Thyroid gland (tissue), 4 donors: ENCODE results near the gene CLEC14A. TPM values are rescaled to one million over a fixed set of nuclear protein-coding genes. Genes with fewer than 3 reads are reported as not detected.
A peak's percentile ranks its signal among the peaks of the same experiment; 100 is the strongest.

Source experiments
- DNase-seq, 2 donors: peaks; one replicate each; pipeline ENCODE4 v3.0.0-alpha.2; 2019
- H3K27ac ChIP-seq, 3 donors: fragments of 200-600 bp; sonication (generic); 1 replicate in 2 of 3; 2 replicates in 1 of 3; pipeline ENCODE4 v1.5.1; 2016 to 2019; ENCODE audit warnings: mild to moderate bottlenecking in 1 of 3, moderate library complexity in 1 of 3
- H3K27me3 ChIP-seq: fragments of 200-600 bp; sonication (generic); one replicate; pipeline ENCODE4 v1.5.1; 2019
- H3K36me3 ChIP-seq, 2 donors: fragments of 200-600 bp; sonication (generic); one replicate each; pipeline ENCODE4 v1.5.1; 2016 to 2019
- H3K4me1 ChIP-seq, 2 donors: fragments of 200-600 bp; sonication (generic); one replicate each; pipeline ENCODE4 v1.5.1; 2017 to 2019
- H3K4me3 ChIP-seq, 3 donors: fragments of 200-600 bp; sonication (generic); replicated peaks in 1 of 3; 1 replicate in 2 of 3; 2 replicates in 1 of 3; pipeline ENCODE4 v1.5.1; 2016; ENCODE audit warnings: mild to moderate bottlenecking in 1 of 3
- H3K9me3 ChIP-seq: fragments of 200-600 bp; sonication (generic); one replicate; pipeline ENCODE4 v1.5.1; 2017
- CTCF ChIP-seq, 6 experiments: fragments of 200-600 bp in 3 of 6; fragments of 450-650 bp in 3 of 6; sonication (generic) in 3 of 6; IDR thresholded peaks; one replicate each; pipeline ENCODE4 v1.5.1; 2016 to 2019; ENCODE audit warnings: antibody characterized with exemption in 6 of 6, mild to moderate bottlenecking in 2 of 6, inconsistent platforms in 1 of 6, moderate library complexity in 1 of 6
- POLR2A ChIP-seq, 2 donors: fragments of 450-650 bp; IDR thresholded peaks; one replicate each; pipeline ENCODE4 v1.6.1; 2017; ENCODE audit warnings: antibody characterized with exemption in 2 of 2, mild to moderate bottlenecking in 2 of 2, moderate library complexity in 1 of 2
- WGBS, 2 donors: methylation state at CpG; one replicate each; pipeline ENCODE4 v1.1.5; 2017; 5-methylcytosine and 5-hydroxymethylcytosine counted together
- intact Hi-C: fragments of 100-400 bp; cut with DNase I; formaldehyde crosslinking; loops from one replicate; pipeline ENCODE4 v1.15.1; 2023
- total RNA-seq, 4 donors: library from RNA; depleted of rRNA; stranded (reverse); fragments of >200 nt; gene quantifications; one replicate each; pipeline ENCODE4 v1.2.3, GENCODE V29; 2016

The CLEC14A gene
- total RNA-seq, 4 donors from 2014 or later: 15.5 to 44.5 (median 23.4) TPM

- intact Hi-C loops: no loop called here
- Histone ChIP-seq H3K4me3 (peak overlapping the region in 1 of 3 donors; percentile 13), H3K27me3 (no peaks in the 10 kb centered on the region), H3K27ac (no peak overlapping the region), H3K36me3 (no peaks in the 10 kb centered on the region), H3K4me1 (peaks cover 12 to 18% of the 10 kb centered on the region in 2 donors), H3K9me3 (no peaks in the 10 kb centered on the region)
- TF ChIP-seq POLR2A (IDR thresholded peaks at IDR 0.05): no peak
- TF ChIP-seq CTCF (IDR thresholded peaks at IDR 0.05): no peak
- 5 to 8% methylated on average over 41 to 56 of the region's 69 CpGs for WGBS, 2 donors
- no peak for DNase-seq
Measured at GRCh38 chr14:38209572-38210557, 46.0 kb downstream of the CLEC14A start.

DNA sequence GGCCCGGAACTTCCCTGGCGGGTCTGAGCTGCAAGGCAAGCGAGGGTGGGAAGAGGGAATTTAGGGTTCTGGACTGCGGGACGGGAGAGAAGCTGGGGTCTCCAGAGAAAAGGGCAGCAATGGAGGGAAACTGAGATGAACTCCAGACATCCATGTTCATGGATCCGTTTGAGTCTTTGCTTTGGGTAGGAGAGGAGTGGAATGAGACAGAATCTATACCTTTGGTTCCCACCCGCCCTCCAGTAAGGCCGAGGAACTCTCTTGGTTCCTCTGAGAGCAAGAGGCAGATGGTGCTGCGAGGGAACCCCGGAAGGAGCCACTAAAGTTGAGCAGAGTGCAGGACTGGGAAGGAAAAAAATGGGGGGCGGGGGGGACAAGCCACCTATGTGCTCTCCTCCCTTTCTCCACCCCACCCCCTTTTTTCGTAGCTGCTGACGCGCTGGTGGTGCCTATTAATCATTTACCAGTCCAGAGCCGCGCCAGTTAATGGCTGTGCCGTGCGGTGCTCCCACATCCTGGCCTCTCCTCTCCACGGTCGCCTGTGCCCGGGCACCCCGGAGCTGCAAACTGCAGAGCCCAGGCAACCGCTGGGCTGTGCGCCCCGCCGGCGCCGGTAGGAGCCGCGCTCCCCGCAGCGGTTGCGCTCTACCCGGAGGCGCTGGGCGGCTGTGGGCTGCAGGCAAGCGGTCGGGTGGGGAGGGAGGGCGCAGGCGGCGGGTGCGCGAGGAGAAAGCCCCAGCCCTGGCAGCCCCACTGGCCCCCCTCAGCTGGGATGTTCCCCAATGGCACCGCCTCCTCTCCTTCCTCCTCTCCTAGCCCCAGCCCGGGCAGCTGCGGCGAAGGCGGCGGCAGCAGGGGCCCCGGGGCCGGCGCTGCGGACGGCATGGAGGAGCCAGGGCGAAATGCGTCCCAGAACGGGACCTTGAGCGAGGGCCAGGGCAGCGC is 47.0 kb downstream of the CLEC14A start:
- H3K27me3 ChIP-seq: no peaks in the 10 kb centered on the region
- peaks cover 12 to 18% of the 10 kb centered on the region in 2 donors for H3K4me1 ChIP-seq
- no peaks in the 10 kb centered on the region for H3K9me3 ChIP-seq
- peak; percentile 4 to 15 for DNase-seq
- no peak overlapping the region for H3K27ac ChIP-seq
- TF ChIP-seq CTCF (IDR thresholded peaks at IDR 0.05) (peak in 1 of 6 experiments; percentile 29), POLR2A (IDR thresholded peaks at IDR 0.05) (no peak)
- 1 to 3% methylated on average over 29 to 33 of the region's 59 CpGs for WGBS, 2 donors
- peak overlapping the region in 1 of 3 donors; percentile 13 for H3K4me3 ChIP-seq
- intact Hi-C loops: no loop called here
- H3K36me3 ChIP-seq: no peaks in the 10 kb centered on the region

- Histone ChIP-seq H3K4me3 (peak within 1 kb of the TSS in 1 of 3 donors; percentile 8), H3K9me3 (no peaks in the 10 kb centered on the region), H3K4me1 (peaks cover 12 to 18% of the 10 kb centered on the region in 2 donors), H3K27ac (no peak within 1 kb of the TSS), H3K36me3 (no peaks in the 10 kb centered on the region), H3K27me3 (no peaks in the 10 kb centered on the region)
- no peak for DNase-seq
- no peak for TF ChIP-seq CTCF (IDR thresholded peaks at IDR 0.05)
- TF ChIP-seq POLR2A (IDR thresholded peaks at IDR 0.05): no peak
- WGBS, 2 donors: 4 to 5% methylated on average over 35 to 49 of the region's 49 CpGs
- intact Hi-C loops: no loop called here
Measured at GRCh38 chr14:38207736-38208617, 47.9 kb downstream of the CLEC14A start, which contains the start of gene SSTR1. TSS of gene SSTR1 (plus strand) at chr14:38207904. CDS start at chr14:38209390, 1,486 bp downstream.

DNA sequence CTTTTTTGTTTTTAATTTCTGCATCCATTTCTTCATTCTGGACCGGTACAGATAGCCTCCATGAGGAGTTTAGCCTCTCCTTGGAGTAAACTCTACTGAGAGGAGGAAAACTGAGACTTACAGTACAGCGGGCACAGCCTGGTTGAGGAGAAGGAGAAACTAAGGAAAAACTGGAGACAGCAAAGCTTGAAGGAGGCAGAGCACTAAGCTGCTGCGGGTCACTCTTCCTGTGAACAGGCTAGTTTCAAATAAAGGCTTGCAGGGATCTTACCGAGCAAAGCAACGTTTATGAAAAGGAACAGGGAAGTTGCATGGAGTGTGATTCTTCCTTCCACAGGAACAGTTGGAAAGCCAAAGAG is 48.5 kb downstream of the CLEC14A start:
- 33 to 45% methylated on average over 5 of the region's 5 CpGs for WGBS, 2 donors
- peaks cover 12 to 18% of the 10 kb centered on the region in 2 donors for H3K4me1 ChIP-seq
- H3K9me3 ChIP-seq: no peaks in the 10 kb centered on the region
- H3K27me3 ChIP-seq: no peaks in the 10 kb centered on the region
- TF ChIP-seq CTCF (IDR thresholded peaks at IDR 0.05) (no peak), POLR2A (IDR thresholded peaks at IDR 0.05) (no peak)
- H3K27ac ChIP-seq: no peak overlapping the region
- H3K4me3 ChIP-seq: no peak overlapping the region
- intact Hi-C loops: no loop called here
- H3K36me3 ChIP-seq: no peaks in the 10 kb centered on the region
- DNase-seq: no peak
